Measurements from ENCODE around the gene RAB9A. TPM values are rescaled to one million over a fixed set of nuclear protein-coding genes. Genes with fewer than 3 reads are reported as not detected.

The RAB9A gene
- total and polyA plus RNA-seq, 10 donors = 20.3 to 36.5 (median 28.2) TPM

GRCh38 chrX:13703589-13703988 lies 14.7 kb downstream of the RAB9A start:
- H3K27ac ChIP-seq = no peak overlapping the region
- intact Hi-C loops (cut with DNase I; ENCODE audit: low total_unique reads) = no loop called here

GRCh38 chrX:13711141-13711540 lies 22.2 kb downstream of the RAB9A start:
- Histone ChIP-seq H3K9me3 (no peaks in the 10 kb centered on the region), H3K4me3 (no peak overlapping the region), H3K36me3 (peaks cover 0 to 95% (median 26%) of the 10 kb centered on the region in 6 donors), H3K27ac (peak overlapping the region in 1 of 8 donors; percentile 8), H3K4me1 (no peaks in the 10 kb centered on the region), H3K27me3 (replicated peaks in 1 of 7) (no peaks in the 10 kb centered on the region)
- intact Hi-C loops (cut with DNase I; ENCODE audit: low total_unique reads) = no loop called here
- TF ChIP-seq POLR2AphosphoS5 (IDR thresholded peaks at IDR 0.05) (no peak), POLR2A (IDR thresholded peaks at IDR 0.05) (no peak)
- TF ChIP-seq, protein P1, sequence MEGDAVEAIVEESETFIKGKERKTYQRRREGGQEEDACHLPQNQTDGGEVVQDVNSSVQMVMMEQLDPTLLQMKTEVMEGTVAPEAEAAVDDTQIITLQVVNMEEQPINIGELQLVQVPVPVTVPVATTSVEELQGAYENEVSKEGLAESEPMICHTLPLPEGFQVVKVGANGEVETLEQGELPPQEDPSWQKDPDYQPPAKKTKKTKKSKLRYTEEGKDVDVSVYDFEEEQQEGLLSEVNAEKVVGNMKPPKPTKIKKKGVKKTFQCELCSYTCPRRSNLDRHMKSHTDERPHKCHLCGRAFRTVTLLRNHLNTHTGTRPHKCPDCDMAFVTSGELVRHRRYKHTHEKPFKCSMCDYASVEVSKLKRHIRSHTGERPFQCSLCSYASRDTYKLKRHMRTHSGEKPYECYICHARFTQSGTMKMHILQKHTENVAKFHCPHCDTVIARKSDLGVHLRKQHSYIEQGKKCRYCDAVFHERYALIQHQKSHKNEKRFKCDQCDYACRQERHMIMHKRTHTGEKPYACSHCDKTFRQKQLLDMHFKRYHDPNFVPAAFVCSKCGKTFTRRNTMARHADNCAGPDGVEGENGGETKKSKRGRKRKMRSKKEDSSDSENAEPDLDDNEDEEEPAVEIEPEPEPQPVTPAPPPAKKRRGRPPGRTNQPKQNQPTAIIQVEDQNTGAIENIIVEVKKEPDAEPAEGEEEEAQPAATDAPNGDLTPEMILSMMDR (IDR thresholded peaks at IDR 0.05 in 8 of 11, conservative IDR thresholded peaks at IDR 0.05 in 3 of 11) = no peak
- DNase-seq = no peak
- 85 to 94% (median 87%) methylated on average over 4 of the region's 4 CpGs for WGBS, 5 donors

More at GRCh38 chrX:13703589-13703988, 14.7 kb downstream of the RAB9A start:
- Histone ChIP-seq H3K9me3 (no peaks in the 10 kb centered on the region), H3K36me3 (peaks cover 0 to 30% (median 2%) of the 10 kb centered on the region in 6 donors), H3K27me3 (replicated peaks in 1 of 7) (peaks cover 0 to 4% (median 0%) of the 10 kb centered on the region in 7 donors), H3K4me3 (no peak overlapping the region), H3K4me1 (peaks cover 1 to 57% (median 24%) of the 10 kb centered on the region in 6 donors)
- WGBS, 5 donors = 36 to 74% (median 66%) methylated on average over 3 of the region's 3 CpGs
- no peak for DNase-seq
- TF ChIP-seq POLR2AphosphoS5 (IDR thresholded peaks at IDR 0.05) = no peak
- TF ChIP-seq, protein P1 (IDR thresholded peaks at IDR 0.05 in 8 of 11, conservative IDR thresholded peaks at IDR 0.05 in 3 of 11) = no peak
- TF ChIP-seq POLR2A (IDR thresholded peaks at IDR 0.05) = no peak

GRCh38 chrX:13716455-13716854 lies 27.5 kb downstream of the RAB9A start:
- Histone ChIP-seq H3K27ac (peak overlapping the region in 4 of 8 donors; percentile 10 to 55 (median 52)), H3K4me3 (no peak overlapping the region), H3K4me1 (peaks cover 0 to 23% (median 0%) of the 10 kb centered on the region in 6 donors), H3K9me3 (no peaks in the 10 kb centered on the region), H3K27me3 (replicated peaks in 1 of 7) (no peaks in the 10 kb centered on the region), H3K36me3 (peaks cover 0 to 96% (median 33%) of the 10 kb centered on the region in 6 donors)
- TF ChIP-seq, protein P1 (IDR thresholded peaks at IDR 0.05 in 8 of 11, conservative IDR thresholded peaks at IDR 0.05 in 3 of 11) = no peak
- TF ChIP-seq POLR2AphosphoS5 (IDR thresholded peaks at IDR 0.05) (peak in 1 of 3 donors; percentile 20), POLR2A (IDR thresholded peaks at IDR 0.05) (no peak)
- DNase-seq = no peak
- WGBS, 5 donors = 85 to 88% (median 87%) methylated on average over 9 of the region's 9 CpGs
- intact Hi-C loops (cut with DNase I; ENCODE audit: low total_unique reads) = no loop called here

- H3K36me3 ChIP-seq = peaks cover 0 to 92% (median 33%) of the 10 kb centered on the region in 6 donors
- no peak for DNase-seq
- TF ChIP-seq POLR2A (IDR thresholded peaks at IDR 0.05) = no peak
- no peak for TF ChIP-seq POLR2AphosphoS5 (IDR thresholded peaks at IDR 0.05)
- TF ChIP-seq, protein P1 (IDR thresholded peaks at IDR 0.05 in 8 of 11, conservative IDR thresholded peaks at IDR 0.05 in 3 of 11) = no peak
- intact Hi-C loops (cut with DNase I; ENCODE audit: low total_unique reads) = no loop called here
- peaks cover 0 to 27% (median under 1%) of the 10 kb centered on the region in 6 donors for H3K4me1 ChIP-seq
- 70 to 81% (median 79%) methylated on average over 6 of the region's 6 CpGs for WGBS, 5 donors
- H3K4me3 ChIP-seq = no peak overlapping the region
- H3K27ac ChIP-seq = peak overlapping the region in 4 of 8 donors; percentile 16 to 72 (median 60)
- H3K9me3 ChIP-seq = no peaks in the 10 kb centered on the region
- H3K27me3 ChIP-seq (replicated peaks in 1 of 7) = no peaks in the 10 kb centered on the region
Observed at GRCh38 chrX:13716905-13717304, 28.0 kb downstream of the RAB9A start.
